GM19395 (cell line): ENCODE measurements around the gene PREX1.

Experiments used
- ATAC-seq: cut with Tn5 transposase; IDR thresholded peaks from one replicate; pipeline ENCODE4 v1.9.1; 2021; ENCODE audit warnings: mild to moderate bottlenecking, moderate library complexity; ENCODE audit not compliant: unreplicated experiment

Gene PREX1

GRCh38 chr20:48794816-48795457 lies 32.9 kb downstream of the PREX1 start:
- no peak for ATAC-seq

- no peak for ATAC-seq
Measured at GRCh38 chr20:48794360-48794759, 33.4 kb downstream of the PREX1 start.

GRCh38 chr20:48793776-48794175 lies 34.0 kb downstream of the PREX1 start:
- no peak for ATAC-seq

- ATAC-seq = no peak
Measured at GRCh38 chr20:48791666-48792071, 36.1 kb downstream of the PREX1 start.

GRCh38 chr20:48791014-48791413 lies 36.8 kb downstream of the PREX1 start:
- ATAC-seq = no peak

GRCh38 chr20:48790473-48791003 lies 37.3 kb downstream of the PREX1 start:
- no peak for ATAC-seq

GRCh38 chr20:48789781-48790472 lies 37.9 kb downstream of the PREX1 start:
- no peak for ATAC-seq

GRCh38 chr20:48789185-48789668 lies 38.6 kb downstream of the PREX1 start:
- peak; percentile 26 for ATAC-seq

- ATAC-seq = peak; percentile 58
Measured at GRCh38 chr20:48788486-48789072, 39.2 kb downstream of the PREX1 start.

- ATAC-seq = peak; percentile 24
Measured at GRCh38 chr20:48787861-48788375, 39.9 kb downstream of the PREX1 start.

- no peak for ATAC-seq
Measured at GRCh38 chr20:48786951-48787705, 40.7 kb downstream of the PREX1 start.

GRCh38 chr20:48785801-48786200 lies 42.0 kb downstream of the PREX1 start:
- no peak for ATAC-seq

- no peak for ATAC-seq
Measured at GRCh38 chr20:48785256-48785655, 42.5 kb downstream of the PREX1 start.

- no peak for ATAC-seq
Measured at GRCh38 chr20:48784273-48784641, 43.5 kb downstream of the PREX1 start.

GRCh38 chr20:48783533-48784272 lies 44.1 kb downstream of the PREX1 start:
- no peak for ATAC-seq

GRCh38 chr20:48782901-48783308 lies 44.9 kb downstream of the PREX1 start:
- no peak for ATAC-seq

GRCh38 chr20:48782053-48782452 lies 45.7 kb downstream of the PREX1 start:
- no peak for ATAC-seq

GRCh38 chr20:48781634-48782033 lies 46.2 kb downstream of the PREX1 start:
- no peak for ATAC-seq

- ATAC-seq = no peak
Measured at GRCh38 chr20:48779435-48779834, 48.4 kb downstream of the PREX1 start.

GRCh38 chr20:48777821-48778220 lies 50.0 kb downstream of the PREX1 start:
- ATAC-seq = no peak
